GM12878 (cell line): Measurements from ENCODE around the gene PLPP1. TPM values are rescaled to one million over a fixed set of nuclear protein-coding genes. Genes with fewer than 3 reads are reported as not detected.

Experiments used
- ATAC-seq: fragments of 200-7000 bp; cut with Tn5 transposase; 3 replicates; pipeline ENCODE4 v1.9.1; 2020; ENCODE audit warnings: mild to moderate bottlenecking, moderate library complexity
- BruUV-seq: library from RNA; stranded (reverse); fragments of 400-500 nt; replicated peaks from 2 replicates; lab custom pipeline; 2021; lab: Mats Ljungman, UMichigan
- CTCF ChIA-PET: fragments of 300-600 bp; sonication (Branson Sonifier 250); formaldehyde crosslinking; extraction: SDS; loops from one replicate; lab custom pipeline; 2021; ENCODE audit warnings: inconsistent platforms; lab: Yijun Ruan, JAX
- POLR2A ChIA-PET: fragments of 350-600 bp; formaldehyde crosslinking; extraction: SDS; loops from one replicate; lab custom pipeline; 2021; ENCODE audit warnings: inconsistent platforms; lab: Charles Lee
- RAD21 ChIA-PET: fragments of 300-600 bp; sonication (Branson Sonifier 250); formaldehyde crosslinking; loops from one replicate; lab custom pipeline; 2023; ENCODE audit warnings: antibody characterized with exemption; ENCODE audit not compliant: unreplicated experiment; lab: Charles Lee
- SMC1A ChIA-PET: fragments of 300-600 bp; sonication (Branson Sonifier 250); formaldehyde crosslinking; loops from one replicate; lab custom pipeline; 2023; ENCODE audit not compliant: unreplicated experiment, uncharacterized antibody; lab: Charles Lee
- DNase-seq: peaks from one replicate; pipeline ENCODE4 v3.0.0-alpha.2; 2011; ENCODE audit warnings: low read depth, low spot score
- FAIRE-seq: peaks from 3 replicates; lab custom pipeline; 2011; peaks lifted over from hg19 to GRCh38; lab: Jason Lieb, UNC
- H2AFZ ChIP-seq: 2 replicates; pipeline ENCODE4 v1.6.0; 2011; ENCODE audit warnings: low read depth, low read length, control low read depth; ENCODE audit not compliant: control insufficient read depth
- H3K27ac ChIP-seq: 2 replicates; pipeline ENCODE4 v1.5.1; 2011; ENCODE audit warnings: control low read depth; ENCODE audit not compliant: control insufficient read depth, insufficient read depth
- H3K27me3 ChIP-seq, 2 experiments: replicated peaks in 1 of 2; 2 replicates each; pipeline versions ENCODE4 v1.6.0 to v1.6.1; 2011; ENCODE audit warnings: low read length in 1 of 2; ENCODE audit not compliant: control insufficient read depth in 2 of 2, insufficient read depth in 2 of 2
- H3K36me3 ChIP-seq, 2 experiments: 2 replicates each; pipeline ENCODE4 v1.5.1; 2011; ENCODE audit warnings: low read length in 1 of 2; ENCODE audit not compliant: control insufficient read depth in 2 of 2, insufficient read depth in 2 of 2
- H3K4me1 ChIP-seq: 2 replicates; pipeline ENCODE4 v1.6.1; 2011; ENCODE audit warnings: mild to moderate bottlenecking, low read length, moderate library complexity, mixed read lengths; ENCODE audit not compliant: control insufficient read depth, insufficient read depth
- H3K4me2 ChIP-seq: 2 replicates; pipeline ENCODE4 v1.6.0; 2011; ENCODE audit warnings: control low read depth; ENCODE audit not compliant: control insufficient read depth, insufficient read depth
- H3K4me3 ChIP-seq: fragments of 200-600 bp; sonication (generic); 2 replicates; pipeline ENCODE4 v1.5.1; 2016
- H3K79me2 ChIP-seq: 2 replicates; pipeline ENCODE4 v1.6.0; 2011; ENCODE audit warnings: low read length; ENCODE audit not compliant: control insufficient read depth, insufficient read depth
- H3K9ac ChIP-seq: 2 replicates; pipeline ENCODE4 v1.8.0; 2011; ENCODE audit warnings: low read length, control low read depth, mixed read lengths; ENCODE audit not compliant: control insufficient read depth, insufficient read depth
- H3K9me3 ChIP-seq: replicated peaks from 3 replicates; pipeline ENCODE4 v1.5.1; 2011; ENCODE audit warnings: mild to moderate bottlenecking, low read length; ENCODE audit not compliant: control insufficient read depth, insufficient read depth
- H4K20me1 ChIP-seq: 2 replicates; pipeline ENCODE4 v1.6.0; 2011; ENCODE audit not compliant: control insufficient read depth, insufficient read depth
- CBX5 ChIP-seq: sonication (generic); IDR thresholded peaks from 2 replicates; pipeline ENCODE4 v1.6.1; 2016; ENCODE audit warnings: low read depth, moderate library complexity, mild to moderate bottlenecking, inconsistent platforms
- CHD4 ChIP-seq: fragments of 200-600 bp; sonication (generic); IDR thresholded peaks from 2 replicates; pipeline ENCODE4 v1.6.1; 2016; ENCODE audit warnings: mild to moderate bottlenecking
- PAX8 ChIP-seq: fragments of 450-650 bp; IDR thresholded peaks from 2 replicates; pipeline ENCODE4 v1.6.1; 2017; ENCODE audit warnings: mild to moderate bottlenecking, moderate library complexity
- PRDM15 ChIP-seq: fragments of 450-650 bp; formaldehyde crosslinking; IDR thresholded peaks from 2 replicates; pipeline ENCODE4 v1.4.0; 2020; ENCODE audit warnings: mild to moderate bottlenecking, moderate library complexity
- in situ Hi-C: fragments of 300-500 bp; cut with MboI; formaldehyde crosslinking; loops from 9 replicates; pipeline ENCODE4 v1.14.3; 2018; ENCODE audit warnings: mixed read lengths
- intact Hi-C: fragments of 100-400 bp; cut with micrococcal nuclease; formaldehyde crosslinking; loops from one replicate; pipeline ENCODE4 v1.14.2; 2022; ENCODE audit not compliant: unreplicated experiment
- polyA plus RNA-seq, 11 experiments: library from polyadenylated mRNA; depleted of rRNA in 4 of 11; unstranded in 6 of 11; stranded (reverse) in 5 of 11; fragments of >200 nt; fragmentation: Nextera tagmentation in 4 of 11; fragmentation: Illumina TruSeq in 1 of 11; extraction: Ambion mirVana in 4 of 11; extraction: Trizol in 1 of 11; gene quantifications; 1 replicate in 1 of 11; 2 replicates in 10 of 11; pipeline versions ENCODE4 v1.2.1 to v1.2.3, GENCODE V29; 2011 to 2016; ENCODE audit warnings: inconsistent platforms in 2 of 11, missing spikeins in 2 of 11, low read depth in 1 of 11
- total RNA-seq, 4 experiments: library from RNA; depleted of rRNA in 3 of 4; stranded (reverse); fragments of >200 nt in 3 of 4; fragmentation: Illumina TruSeq in 1 of 4; extraction: Trizol in 1 of 4; gene quantifications; 2 replicates each; pipeline versions ENCODE4 v1.2.1 to v1.2.3, GENCODE V29; 2013 to 2021

Gene PLPP1
- total and polyA plus RNA-seq, 10 of the 15 experiments (the other 5 are each of a cell fraction or from before 2014, with no cell fraction given), result 3.0 to 11.3 (median 8.1) TPM

GRCh38 chr5:55384072-55384471 is 150.7 kb downstream of the PLPP1 start (continued):
- no peak for TF ChIP-seq PRDM15 (CRISPR knock-in tag)
- no peak for TF ChIP-seq PAX8

- Histone ChIP-seq H3K79me2 (no peaks in the 10 kb centered on the region), H3K4me2 (no peak overlapping the region), H4K20me1 (no peaks in the 10 kb centered on the region), H3K27ac (no peak overlapping the region), H3K4me1 (no peaks in the 10 kb centered on the region), H3K4me3 (no peak overlapping the region), H3K36me3 (peaks cover 5 to 30% of the 10 kb centered on the region in 2 experiments), H3K27me3 (no peaks in the 10 kb centered on the region), H3K9me3 (peaks cover 12% of the 10 kb centered on the region; the same call in 2 of the 3 replicates), H3K9ac (no peak overlapping the region), H2AFZ (no peak overlapping the region)
- ChIA-PET POLR2A (no interaction called here), RAD21 (no interaction called here), SMC1A (interaction anchor here (1.0 kb wide), 1 partner anchor 10 kb away, joined by 3 read pairs; no protein-coding TSS in a partner anchor), CTCF (interaction anchor here (1.1 kb wide), 1 partner anchor 58 kb away, joined by 3 read pairs; no protein-coding TSS in a partner anchor)
- ATAC-seq (no peak), DNase-seq (no peak), FAIRE-seq (no peak)
- in situ Hi-C loops, result no loop called here
- intact Hi-C loops, result no loop called here
- BruUV-seq, result no TSS peak
- TF ChIP-seq CHD4 (no peak), CBX5 (peak; percentile 67; the same call in 1 of the 2 replicates)
Observed at GRCh38 chr5:55383254-55383653, 151.5 kb downstream of the PLPP1 start.
